KMS-11 (cell line): ENCODE results near the gene RBBP8NL.

Source experiments
- H2AFZ ChIP-seq: fragments of 200-600 bp; sonication (generic); 2 replicates; pipeline ENCODE4 v1.6.1; 2016; ENCODE audit warnings: antibody characterized with exemption, mixed run types, low read depth
- H3K27ac ChIP-seq: fragments of 200-600 bp; sonication (generic); 2 replicates; pipeline ENCODE4 v1.6.1; 2016; ENCODE audit warnings: mild to moderate bottlenecking, mixed run types
- H3K27me3 ChIP-seq: fragments of 200-600 bp; sonication (generic); 2 replicates; pipeline ENCODE4 v1.6.1; 2017; ENCODE audit warnings: mild to moderate bottlenecking, low read depth, mixed run types, moderate library complexity; ENCODE audit not compliant: insufficient read depth
- H3K36me3 ChIP-seq: fragments of 200-600 bp; sonication (generic); 2 replicates; pipeline ENCODE4 v1.6.1; 2017; ENCODE audit warnings: mild to moderate bottlenecking, mixed run types; ENCODE audit not compliant: insufficient read depth
- H3K4me1 ChIP-seq: fragments of 200-600 bp; sonication (generic); 2 replicates; pipeline ENCODE4 v1.6.1; 2016; ENCODE audit warnings: mild to moderate bottlenecking, low read depth, mixed run types; ENCODE audit not compliant: poor library complexity, severe bottlenecking
- H3K4me2 ChIP-seq: fragments of 200-600 bp; sonication (generic); 2 replicates; pipeline ENCODE4 v1.7.0; 2016; ENCODE audit warnings: mild to moderate bottlenecking, mixed run types
- H3K4me3 ChIP-seq: fragments of 200-600 bp; sonication (generic); IDR thresholded peaks from 2 replicates; pipeline ENCODE4 v1.6.1; 2017; ENCODE audit warnings: low read depth, low read length, mixed read lengths; ENCODE audit not compliant: insufficient read depth
- H3K79me2 ChIP-seq: fragments of 200-600 bp; sonication (generic); 2 replicates; pipeline ENCODE4 v1.6.1; 2016; ENCODE audit warnings: low read depth, mixed run types; ENCODE audit not compliant: insufficient read depth
- H3K9ac ChIP-seq: fragments of 200-600 bp; sonication (generic); 2 replicates; pipeline ENCODE4 v1.6.1; 2016; ENCODE audit warnings: mild to moderate bottlenecking, mixed run types
- H4K20me1 ChIP-seq: fragments of 200-600 bp; sonication (generic); 2 replicates; pipeline ENCODE4 v1.6.1; 2016; ENCODE audit warnings: mild to moderate bottlenecking, mixed run types; ENCODE audit not compliant: insufficient read depth
- CTCF ChIP-seq: fragments of 200-600 bp; sonication (generic); conservative IDR thresholded peaks from 2 replicates; pipeline ENCODE4 v1.6.1; 2017; ENCODE audit warnings: low read depth, mild to moderate bottlenecking, antibody characterized with exemption, low read length, moderate library complexity, mixed read lengths

Gene RBBP8NL

GRCh38 chr20:62462976-62463592, 35.7 kb upstream of the RBBP8NL start:
- H3K27me3 ChIP-seq = peaks cover 98% of the 10 kb centered on the region
- no peak overlapping the region for H3K4me3 ChIP-seq
- H3K4me2 ChIP-seq = no peak overlapping the region
- H3K9ac ChIP-seq = no peak overlapping the region
- H4K20me1 ChIP-seq = no peaks in the 10 kb centered on the region
- H3K4me1 ChIP-seq = no peaks in the 10 kb centered on the region
- no peak overlapping the region for H2AFZ ChIP-seq
- H3K79me2 ChIP-seq = no peaks in the 10 kb centered on the region
- no peak overlapping the region for H3K27ac ChIP-seq
- no peaks in the 10 kb centered on the region for H3K36me3 ChIP-seq
- TF ChIP-seq CTCF = no peak

- Histone ChIP-seq H3K4me1 (no peaks in the 10 kb centered on the region), H3K27ac (no peak overlapping the region), H2AFZ (no peak overlapping the region), H3K4me2 (no peak overlapping the region), H3K27me3 (peaks cover 98% of the 10 kb centered on the region), H3K9ac (no peak overlapping the region), H3K36me3 (no peaks in the 10 kb centered on the region), H4K20me1 (no peaks in the 10 kb centered on the region), H3K79me2 (no peaks in the 10 kb centered on the region), H3K4me3 (no peak overlapping the region)
- TF ChIP-seq CTCF = no peak
These were observed 34.5 kb upstream of the RBBP8NL start for GRCh38 chr20:62461834-62462233.

GRCh38 chr20:62461157-62461556, 33.8 kb upstream of the RBBP8NL start:
- no peaks in the 10 kb centered on the region for H3K4me1 ChIP-seq
- TF ChIP-seq CTCF = no peak

GRCh38 chr20:62460678-62461077, 33.3 kb upstream of the RBBP8NL start:
- H3K9ac ChIP-seq = no peak overlapping the region
- no peaks in the 10 kb centered on the region for H3K4me1 ChIP-seq
- H3K79me2 ChIP-seq = no peaks in the 10 kb centered on the region
- H3K36me3 ChIP-seq = no peaks in the 10 kb centered on the region
- TF ChIP-seq CTCF = no peak
- H2AFZ ChIP-seq = no peak overlapping the region
- H4K20me1 ChIP-seq = no peaks in the 10 kb centered on the region
- H3K27ac ChIP-seq = no peak overlapping the region
- no peak overlapping the region for H3K4me3 ChIP-seq
- H3K27me3 ChIP-seq = peaks cover 98% of the 10 kb centered on the region
- no peak overlapping the region for H3K4me2 ChIP-seq

More at GRCh38 chr20:62461157-62461556, 33.8 kb upstream of the RBBP8NL start:
- H2AFZ ChIP-seq = no peak overlapping the region
- H4K20me1 ChIP-seq = no peaks in the 10 kb centered on the region
- no peaks in the 10 kb centered on the region for H3K79me2 ChIP-seq
- no peak overlapping the region for H3K27ac ChIP-seq
- no peak overlapping the region for H3K4me3 ChIP-seq
- no peak overlapping the region for H3K4me2 ChIP-seq
- H3K9ac ChIP-seq = no peak overlapping the region
- no peaks in the 10 kb centered on the region for H3K36me3 ChIP-seq
- peaks cover 98% of the 10 kb centered on the region for H3K27me3 ChIP-seq
